ENCODE results near the gene TP53.
A peak's percentile ranks its signal among the peaks of the same experiment; 100 is the strongest.
"Not testable (repeated sequence)": the region's sequence is repeated elsewhere in the genome, so short reads cannot be mapped to it uniquely, and the experiment has no call there.

The TP53 gene

DNA sequence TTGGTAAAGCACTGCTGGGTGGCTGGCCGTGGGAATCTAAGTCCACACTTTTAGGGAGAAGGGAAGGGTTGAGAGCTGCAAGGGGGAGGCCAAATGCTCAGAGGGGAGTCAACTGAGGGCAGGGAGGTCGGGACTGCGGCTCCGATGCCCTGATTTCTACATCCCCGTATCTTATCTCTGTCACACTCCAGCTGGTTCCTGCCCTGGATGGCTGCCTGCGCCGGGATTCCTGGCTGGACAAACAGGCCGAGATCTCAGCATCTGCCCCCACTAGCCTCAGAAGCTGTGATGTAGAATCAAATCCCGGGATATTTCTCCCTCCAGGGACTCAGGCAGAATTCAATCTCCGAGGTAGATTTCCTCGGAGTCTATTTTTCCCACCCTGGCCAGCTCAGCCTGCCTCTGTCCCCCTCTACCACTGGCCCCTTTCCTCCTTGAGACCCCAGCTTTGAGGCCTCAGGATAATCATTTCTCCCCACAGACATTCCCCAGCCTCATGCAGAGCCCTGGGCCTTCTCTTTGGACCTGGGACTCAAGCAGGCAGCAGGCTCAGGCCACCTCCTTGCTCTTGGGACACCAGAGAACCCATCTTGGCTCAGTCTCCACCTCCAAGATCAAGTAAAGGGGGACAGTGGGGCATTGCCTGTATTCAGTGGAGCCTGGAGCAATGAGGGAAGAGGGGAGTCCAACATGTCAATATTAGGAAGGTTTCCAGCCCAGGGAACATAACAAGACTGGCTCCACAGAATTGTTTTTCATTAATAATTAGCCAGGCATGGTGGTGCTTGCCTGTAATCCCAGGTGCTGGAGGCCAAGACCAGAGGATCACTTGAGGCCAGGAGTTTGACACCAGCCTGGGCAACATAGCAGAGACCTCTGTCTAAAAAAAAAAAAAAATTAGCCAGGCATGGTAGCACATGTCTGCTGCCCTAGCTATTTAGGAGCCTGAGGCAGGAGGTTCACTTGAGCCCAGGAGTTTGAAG, 55.6 kb downstream of the TP53 start:
- DNase-seq (ENCODE audit: low read depth): no peak

GRCh38 chr17:7629939-7630571, 57.2 kb downstream of the TP53 start, which contains the start of gene SHBG:
Gene SHBG, plus strand, starts transcription at chr17:7630135. Its CDS starts 38 bp downstream, at chr17:7630173.
- DNase-seq (ENCODE audit: low read depth): no peak

DNA sequence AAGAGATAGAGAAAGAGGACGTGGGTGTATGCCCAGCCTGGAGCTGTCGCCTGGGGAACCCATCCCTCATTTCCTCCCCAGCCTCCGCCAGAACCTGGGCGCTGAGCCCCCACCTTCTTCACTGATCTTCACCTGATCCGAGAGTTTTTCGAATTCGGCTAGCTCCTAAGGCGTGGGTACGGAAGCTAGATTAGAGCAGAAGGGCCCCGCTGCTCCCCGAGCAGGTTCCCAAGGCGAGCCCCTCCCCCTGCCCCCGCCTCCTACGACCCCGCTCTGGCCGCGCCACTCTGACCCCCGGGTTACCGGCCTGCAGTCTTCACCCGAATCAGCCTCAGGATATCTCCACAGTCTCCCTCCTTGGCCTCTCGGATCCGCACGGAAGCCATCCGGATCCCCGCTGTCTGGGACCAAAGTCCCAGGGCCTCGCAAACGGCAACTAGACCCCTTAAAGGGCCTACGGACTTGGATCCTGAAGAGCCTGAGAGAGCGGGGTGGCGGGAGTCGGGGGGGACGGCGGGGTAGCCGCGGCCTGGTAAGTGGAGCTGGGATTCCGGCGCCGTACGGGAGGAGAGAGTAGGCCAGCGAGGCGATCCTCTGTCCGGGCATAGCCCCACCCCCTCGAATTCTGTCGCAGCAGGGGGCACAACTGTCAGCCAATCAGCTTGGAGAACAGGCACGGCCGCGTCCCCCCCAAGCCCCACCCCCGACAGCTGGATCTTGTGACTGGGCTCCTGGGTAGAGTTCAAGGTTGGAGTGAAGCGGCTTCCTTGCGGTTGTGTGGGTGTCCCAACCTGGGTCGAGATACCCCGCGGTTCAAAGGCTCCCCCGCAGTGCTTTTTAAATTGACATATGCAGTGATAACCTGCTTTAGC, 59.8 kb downstream of the TP53 start, which contains the start of gene SAT2:
TSS of gene SAT2 (minus strand) at position 572 of the 872 bp plus-strand sequence. CDS start at position 386, 186 bp downstream.
- peak; percentile 56 for DNase-seq (ENCODE audit: low read depth)

DNA sequence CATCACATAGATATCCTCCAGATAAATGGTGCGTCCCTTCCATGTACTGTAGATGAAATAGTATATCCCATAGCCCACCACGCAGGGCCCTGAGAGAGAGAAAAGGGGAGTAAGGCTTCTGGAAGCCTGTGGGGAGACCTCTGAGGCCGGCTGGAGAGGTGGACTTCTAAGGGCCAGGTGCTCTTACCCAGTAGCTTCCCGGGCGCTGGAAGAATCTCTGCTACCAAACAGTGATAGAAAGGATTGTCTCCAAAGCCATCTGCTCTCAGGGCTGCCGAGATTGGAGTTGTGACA, 60.4 kb downstream of the TP53 start:
- no peak for DNase-seq (ENCODE audit: low read depth)

DNA sequence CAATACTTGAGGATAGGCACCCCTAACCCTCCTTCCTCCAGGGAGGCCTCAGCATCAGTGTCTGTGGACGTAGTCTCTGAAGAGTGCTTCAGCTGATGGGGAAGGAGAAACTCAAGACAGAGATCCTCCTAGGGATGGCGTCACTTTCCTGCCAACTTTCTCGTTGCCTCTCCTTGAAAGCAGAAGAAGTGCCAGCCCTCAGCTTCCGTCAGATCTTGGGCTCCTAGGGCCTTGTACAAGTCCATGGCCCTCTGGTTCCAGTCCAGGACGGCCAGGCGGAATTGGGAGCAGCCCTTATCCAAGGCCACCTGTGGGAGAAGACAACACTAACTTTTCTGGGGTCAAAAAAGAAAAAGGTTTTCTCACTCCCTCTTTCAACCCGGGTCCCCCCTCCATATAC, 61.0 kb downstream of the TP53 start:
- no peak for DNase-seq (ENCODE audit: low read depth)

DNA sequence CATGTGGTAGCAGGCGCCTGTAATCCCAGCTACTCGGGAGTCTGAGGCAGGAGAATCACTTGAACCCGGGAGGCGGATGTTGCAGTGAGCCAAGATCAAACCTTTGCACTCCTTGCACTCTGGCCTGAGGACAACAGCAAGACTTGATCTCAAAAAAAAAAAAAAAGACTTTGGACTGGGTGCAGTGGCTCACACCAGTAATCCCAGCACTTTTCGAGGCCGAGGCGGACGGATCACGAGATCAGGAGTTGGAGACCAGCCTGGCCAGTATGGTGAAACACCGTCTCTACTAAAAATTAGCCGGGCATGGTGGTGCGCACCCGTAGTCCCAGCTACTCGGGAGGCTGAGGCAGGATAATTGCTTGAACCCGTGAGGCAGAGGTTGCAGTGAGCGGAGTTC, 61.5 kb downstream of the TP53 start:
- not testable (repeated sequence) for DNase-seq (ENCODE audit: low read depth)

DNA sequence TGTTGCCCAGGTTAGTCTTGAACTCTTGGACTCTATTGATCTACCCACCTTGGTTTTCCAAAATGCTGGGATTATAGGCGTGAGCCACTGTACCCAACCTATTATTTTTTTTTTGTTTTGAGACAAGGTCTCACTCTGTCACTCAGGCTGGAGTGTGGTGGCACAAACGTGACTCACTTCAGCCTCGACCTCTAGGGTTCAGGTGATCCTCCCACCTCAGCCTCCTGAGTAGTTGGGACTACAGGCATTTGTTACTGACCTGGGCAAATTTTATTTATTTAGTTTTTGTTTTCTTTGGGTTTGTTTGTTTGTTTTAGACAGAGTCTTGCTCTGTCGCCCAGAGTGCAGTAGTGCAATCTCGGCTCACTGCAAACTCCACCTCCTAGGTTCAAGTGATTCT, 63.6 kb downstream of the TP53 start:
- DNase-seq (ENCODE audit: low read depth): no peak

GRCh38 chr17:7620835-7621234, 66.5 kb downstream of the TP53 start:
- no peak for DNase-seq (ENCODE audit: low read depth)

DNA sequence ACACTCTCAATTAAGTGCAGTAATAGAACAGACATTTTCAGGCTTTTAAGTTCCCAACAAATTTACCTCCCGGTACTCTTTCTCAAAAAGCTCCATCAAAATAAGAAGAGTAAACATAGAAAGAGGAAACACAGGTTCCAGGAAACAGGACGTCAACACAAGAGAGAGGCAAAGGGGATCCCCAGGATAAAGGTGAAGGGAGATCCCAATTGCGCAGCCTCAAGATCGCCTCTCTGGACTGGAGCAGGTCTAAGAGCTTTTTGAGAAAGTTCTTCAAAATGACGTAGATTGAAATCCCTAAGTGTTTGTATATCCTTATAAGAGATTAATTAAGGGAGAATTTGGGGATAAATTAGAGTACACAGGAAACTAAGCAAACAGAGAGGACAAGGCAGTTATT, 68.7 kb downstream of the TP53 start:
- no peak for DNase-seq (ENCODE audit: low read depth)

Data from HS-27A (cell line).